Activated naive CD8-positive, alpha-beta T cell (primary cell): ENCODE measurements around the gene SUMO3.
A peak's percentile ranks its signal among the peaks of the same experiment; 100 is the strongest.

Experiments
- H3K27ac Mint-ChIP-seq: one replicate; pipeline ENCODE4 v1.8.0; 2021; ENCODE audit warnings: mixed read lengths
- H3K27me3 Mint-ChIP-seq: one replicate; pipeline ENCODE4 v1.8.0; 2021; ENCODE audit warnings: mixed read lengths
- H3K36me3 Mint-ChIP-seq: one replicate; pipeline ENCODE4 v1.8.0; 2021; ENCODE audit warnings: mixed read lengths
- H3K4me1 Mint-ChIP-seq: one replicate; pipeline ENCODE4 v1.8.0; 2021; ENCODE audit warnings: low read depth, mixed read lengths
- H3K4me3 Mint-ChIP-seq: one replicate; pipeline ENCODE4 v1.8.0; 2021; ENCODE audit warnings: mild to moderate bottlenecking, mixed read lengths
- H3K9me3 Mint-ChIP-seq: one replicate; pipeline ENCODE4 v1.8.0; 2021; ENCODE audit warnings: low read depth, mixed read lengths

The SUMO3 gene

GRCh38 chr21:44850905-44851657 lies 33.2 kb upstream of the SUMO3 start:
- H3K36me3 Mint-ChIP-seq: no peaks in the 10 kb centered on the region
- H3K27ac Mint-ChIP-seq: peak overlapping the region; percentile 34
- no peaks in the 10 kb centered on the region for H3K9me3 Mint-ChIP-seq
- H3K27me3 Mint-ChIP-seq: no peaks in the 10 kb centered on the region
- H3K4me1 Mint-ChIP-seq: peaks cover 40% of the 10 kb centered on the region
- no peak overlapping the region for H3K4me3 Mint-ChIP-seq

- Mint-ChIP-seq H3K27me3 (no peaks in the 10 kb centered on the region), H3K4me1 (peaks cover 41% of the 10 kb centered on the region), H3K27ac (no peak overlapping the region), H3K36me3 (no peaks in the 10 kb centered on the region), H3K4me3 (no peak overlapping the region), H3K9me3 (no peaks in the 10 kb centered on the region)
Measured at GRCh38 chr21:44850208-44850800, 32.4 kb upstream of the SUMO3 start.

GRCh38 chr21:44849616-44850130 lies 31.8 kb upstream of the SUMO3 start:
- no peaks in the 10 kb centered on the region for H3K9me3 Mint-ChIP-seq
- H3K36me3 Mint-ChIP-seq: no peaks in the 10 kb centered on the region
- no peak overlapping the region for H3K4me3 Mint-ChIP-seq
- no peak overlapping the region for H3K27ac Mint-ChIP-seq
- H3K27me3 Mint-ChIP-seq: no peaks in the 10 kb centered on the region
- H3K4me1 Mint-ChIP-seq: peaks cover 36% of the 10 kb centered on the region

GRCh38 chr21:44848821-44849521 lies 31.1 kb upstream of the SUMO3 start:
- H3K4me3 Mint-ChIP-seq: no peak overlapping the region
- no peaks in the 10 kb centered on the region for H3K9me3 Mint-ChIP-seq
- H3K27ac Mint-ChIP-seq: no peak overlapping the region
- H3K36me3 Mint-ChIP-seq: no peaks in the 10 kb centered on the region
- H3K27me3 Mint-ChIP-seq: no peaks in the 10 kb centered on the region
- H3K4me1 Mint-ChIP-seq: peaks cover 31% of the 10 kb centered on the region

GRCh38 chr21:44847261-44848056 lies 29.6 kb upstream of the SUMO3 start:
- no peaks in the 10 kb centered on the region for H3K27me3 Mint-ChIP-seq
- no peaks in the 10 kb centered on the region for H3K36me3 Mint-ChIP-seq

GRCh38 chr21:44846485-44847260 lies 28.8 kb upstream of the SUMO3 start:
- Mint-ChIP-seq H3K4me3 (peak overlapping the region; percentile 78), H3K36me3 (no peaks in the 10 kb centered on the region), H3K27me3 (no peaks in the 10 kb centered on the region), H3K9me3 (no peaks in the 10 kb centered on the region), H3K4me1 (peaks cover 20% of the 10 kb centered on the region), H3K27ac (peak overlapping the region; percentile 61)

More at GRCh38 chr21:44847261-44848056, 29.6 kb upstream of the SUMO3 start:
- Mint-ChIP-seq H3K27ac (no peak overlapping the region), H3K4me3 (no peak overlapping the region), H3K9me3 (no peaks in the 10 kb centered on the region), H3K4me1 (peaks cover 25% of the 10 kb centered on the region)

- Mint-ChIP-seq H3K9me3 (no peaks in the 10 kb centered on the region), H3K27ac (peak overlapping the region; percentile 61), H3K4me3 (peak overlapping the region; percentile 78), H3K27me3 (no peaks in the 10 kb centered on the region), H3K36me3 (no peaks in the 10 kb centered on the region), H3K4me1 (peaks cover 15% of the 10 kb centered on the region)
Measured at GRCh38 chr21:44846224-44846484, 28.3 kb upstream of the SUMO3 start.

GRCh38 chr21:44845418-44846223 lies 27.8 kb upstream of the SUMO3 start:
- Mint-ChIP-seq H3K4me3 (peak overlapping the region; percentile 78), H3K4me1 (peaks cover 13% of the 10 kb centered on the region), H3K27ac (peak overlapping the region; percentile 61), H3K27me3 (no peaks in the 10 kb centered on the region), H3K9me3 (no peaks in the 10 kb centered on the region), H3K36me3 (no peaks in the 10 kb centered on the region)

GRCh38 chr21:44844256-44844655 lies 26.4 kb upstream of the SUMO3 start:
- no peak overlapping the region for H3K27ac Mint-ChIP-seq
- no peaks in the 10 kb centered on the region for H3K27me3 Mint-ChIP-seq
- H3K4me1 Mint-ChIP-seq: peaks cover 13% of the 10 kb centered on the region
- H3K36me3 Mint-ChIP-seq: no peaks in the 10 kb centered on the region
- H3K4me3 Mint-ChIP-seq: no peak overlapping the region
- no peaks in the 10 kb centered on the region for H3K9me3 Mint-ChIP-seq

- Mint-ChIP-seq H3K27ac (no peak overlapping the region), H3K4me3 (no peak overlapping the region), H3K36me3 (no peaks in the 10 kb centered on the region), H3K4me1 (peaks cover 13% of the 10 kb centered on the region), H3K27me3 (no peaks in the 10 kb centered on the region), H3K9me3 (no peaks in the 10 kb centered on the region)
Measured at GRCh38 chr21:44842721-44843445, 25.0 kb upstream of the SUMO3 start.

GRCh38 chr21:44842087-44842486 lies 24.2 kb upstream of the SUMO3 start:
- H3K9me3 Mint-ChIP-seq: no peaks in the 10 kb centered on the region
- H3K4me3 Mint-ChIP-seq: no peak overlapping the region
- no peaks in the 10 kb centered on the region for H3K27me3 Mint-ChIP-seq
- H3K27ac Mint-ChIP-seq: no peak overlapping the region
- peaks cover 11% of the 10 kb centered on the region for H3K4me1 Mint-ChIP-seq
- no peaks in the 10 kb centered on the region for H3K36me3 Mint-ChIP-seq

- H3K27me3 Mint-ChIP-seq: no peaks in the 10 kb centered on the region
- peaks cover 4% of the 10 kb centered on the region for H3K4me1 Mint-ChIP-seq
- no peaks in the 10 kb centered on the region for H3K9me3 Mint-ChIP-seq
- H3K36me3 Mint-ChIP-seq: no peaks in the 10 kb centered on the region
- no peak overlapping the region for H3K27ac Mint-ChIP-seq
- no peak overlapping the region for H3K4me3 Mint-ChIP-seq
Measured at GRCh38 chr21:44840771-44841170, 22.9 kb upstream of the SUMO3 start.

GRCh38 chr21:44838951-44839350 lies 21.1 kb upstream of the SUMO3 start:
- H3K27me3 Mint-ChIP-seq: no peaks in the 10 kb centered on the region
- H3K9me3 Mint-ChIP-seq: no peaks in the 10 kb centered on the region
- H3K4me1 Mint-ChIP-seq: no peaks in the 10 kb centered on the region
- no peak overlapping the region for H3K27ac Mint-ChIP-seq
- H3K36me3 Mint-ChIP-seq: no peaks in the 10 kb centered on the region
- H3K4me3 Mint-ChIP-seq: no peak overlapping the region
